GM12892 (cell line): ENCODE results near the gene MAP7D2.

Experiments used
- DNase-seq: peaks from one replicate; pipeline ENCODE4 v3.0.0; 2011; ENCODE audit not compliant: insufficient read length
- FAIRE-seq: peaks from 2 replicates; lab custom pipeline; 2011; peaks lifted over from hg19 to GRCh38; lab: Jason Lieb, UNC
- POLR2A ChIP-seq: IDR thresholded peaks from 2 replicates; pipeline ENCODE4 v1.6.1; 2011; ENCODE audit warnings: low read depth, low read length, control low read depth
- POLR2AphosphoS5 ChIP-seq: IDR thresholded peaks from 2 replicates; pipeline ENCODE4 v1.6.1; 2011; ENCODE audit warnings: low read depth, low read length, control low read depth
- TAF1 ChIP-seq: IDR thresholded peaks from 2 replicates; pipeline ENCODE4 v1.6.1; 2011; ENCODE audit warnings: low read depth, mild to moderate bottlenecking, control low read depth, low read length, borderline replicate concordance

Gene MAP7D2

GRCh38 chrX:20101934-20102581 lies 14.6 kb downstream of the MAP7D2 start:
- DNase-seq (no peak), FAIRE-seq (no peak)
- TF ChIP-seq POLR2A, result no peak
- TF ChIP-seq TAF1, result no peak
- no peak for TF ChIP-seq POLR2AphosphoS5

GRCh38 chrX:20091499-20091898 lies 25.2 kb downstream of the MAP7D2 start:
- TF ChIP-seq POLR2AphosphoS5, result no peak
- TF ChIP-seq TAF1, result no peak
- no peak for TF ChIP-seq POLR2A
- FAIRE-seq (no peak), DNase-seq (no peak)

GRCh38 chrX:20089845-20090244 lies 26.9 kb downstream of the MAP7D2 start:
- no peak for TF ChIP-seq POLR2A
- TF ChIP-seq POLR2AphosphoS5, result no peak
- TF ChIP-seq TAF1, result no peak
- no peak for FAIRE-seq
- no peak for DNase-seq

- DNase-seq (no peak), FAIRE-seq (no peak)
- TF ChIP-seq TAF1, result no peak
- no peak for TF ChIP-seq POLR2A
- TF ChIP-seq POLR2AphosphoS5, result no peak
Measured at GRCh38 chrX:20080277-20080676, 36.4 kb downstream of the MAP7D2 start.

- TF ChIP-seq POLR2A (no peak), POLR2AphosphoS5 (no peak), TAF1 (no peak)
- FAIRE-seq, result no peak
Measured at GRCh38 chrX:20071511-20072079, 45.1 kb downstream of the MAP7D2 start.

GRCh38 chrX:20067709-20068561 lies 48.8 kb downstream of the MAP7D2 start:
- FAIRE-seq (peak; percentile 36), DNase-seq (no peak)

More at GRCh38 chrX:20071511-20072079, 45.1 kb downstream of the MAP7D2 start:
- no peak for DNase-seq

GRCh38 chrX:20066968-20067708 lies 49.6 kb downstream of the MAP7D2 start:
- FAIRE-seq, result peak; percentile 95
- TF ChIP-seq POLR2A (no peak), TAF1 (no peak), POLR2AphosphoS5 (no peak)
- DNase-seq, result peak; percentile 21

More at GRCh38 chrX:20067709-20068561, 48.8 kb downstream of the MAP7D2 start:
- TF ChIP-seq TAF1 (no peak), POLR2AphosphoS5 (no peak), POLR2A (no peak)

- TF ChIP-seq POLR2A, result no peak
- TF ChIP-seq POLR2AphosphoS5, result no peak
- no peak for TF ChIP-seq TAF1
- no peak for DNase-seq
- FAIRE-seq, result no peak
Measured at GRCh38 chrX:20063716-20064351, 52.9 kb downstream of the MAP7D2 start.

- FAIRE-seq (no peak), DNase-seq (no peak)
- TF ChIP-seq POLR2AphosphoS5 (no peak), POLR2A (no peak), TAF1 (no peak)
Measured at GRCh38 chrX:20063153-20063552, 53.6 kb downstream of the MAP7D2 start.

GRCh38 chrX:20061855-20062254 lies 54.9 kb downstream of the MAP7D2 start:
- TF ChIP-seq POLR2AphosphoS5, result no peak
- TF ChIP-seq TAF1, result no peak
- TF ChIP-seq POLR2A, result no peak
- no peak for DNase-seq
- FAIRE-seq, result peak; percentile 30

- TF ChIP-seq POLR2A (no peak), POLR2AphosphoS5 (no peak), TAF1 (no peak)
- DNase-seq, result no peak
- peak; percentile 82 for FAIRE-seq
Measured at GRCh38 chrX:20060961-20061748, 55.6 kb downstream of the MAP7D2 start.
